Adrenal gland (tissue), 5 donors: Measurements from ENCODE around the gene AMACR.

Source experiments
- POLR2A ChIP-seq, 2 donors: fragments of 450-650 bp; IDR thresholded peaks; one replicate each; pipeline ENCODE4 v1.6.1; 2017; ENCODE audit warnings: antibody characterized with exemption in 2 of 2, mild to moderate bottlenecking in 2 of 2, moderate library complexity in 1 of 2
- TF ChIP-seq, protein P1 (sequence below), 6 experiments: fragments of 450-650 bp in 4 of 6; fragments of 200-600 bp in 2 of 6; sonication (generic) in 1 of 6; IDR thresholded peaks; 1 replicate in 5 of 6; 2 replicates in 1 of 6; pipeline versions ENCODE4 v1.5.1 to v1.8.0; 2016 to 2021; ENCODE audit warnings: antibody characterized with exemption in 6 of 6, mild to moderate bottlenecking in 2 of 6, moderate library complexity in 1 of 6
- donor health status: DM: no; HTN: no; CAD: no.

DNA sequence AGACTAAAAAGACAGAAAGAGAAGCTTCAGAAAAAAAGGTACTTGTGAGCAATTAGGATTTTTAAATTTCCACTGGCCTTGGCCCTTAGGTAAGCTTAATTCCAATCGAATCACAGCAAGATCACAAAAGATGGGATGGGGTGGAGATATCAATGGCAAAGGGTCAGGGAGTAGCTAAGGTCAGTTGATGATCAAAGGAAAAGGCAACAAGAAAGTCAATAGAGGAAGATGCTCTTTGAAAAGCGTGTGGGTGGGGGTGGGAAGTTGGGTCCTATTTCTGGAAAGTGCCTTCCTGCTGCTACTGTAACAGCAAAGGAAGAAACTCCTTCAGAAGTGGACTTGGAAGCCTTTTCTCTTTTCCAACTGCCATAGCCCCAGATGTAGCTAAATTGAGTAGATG lies 27.9 kb upstream of the AMACR start:
- TF ChIP-seq, protein P1, sequence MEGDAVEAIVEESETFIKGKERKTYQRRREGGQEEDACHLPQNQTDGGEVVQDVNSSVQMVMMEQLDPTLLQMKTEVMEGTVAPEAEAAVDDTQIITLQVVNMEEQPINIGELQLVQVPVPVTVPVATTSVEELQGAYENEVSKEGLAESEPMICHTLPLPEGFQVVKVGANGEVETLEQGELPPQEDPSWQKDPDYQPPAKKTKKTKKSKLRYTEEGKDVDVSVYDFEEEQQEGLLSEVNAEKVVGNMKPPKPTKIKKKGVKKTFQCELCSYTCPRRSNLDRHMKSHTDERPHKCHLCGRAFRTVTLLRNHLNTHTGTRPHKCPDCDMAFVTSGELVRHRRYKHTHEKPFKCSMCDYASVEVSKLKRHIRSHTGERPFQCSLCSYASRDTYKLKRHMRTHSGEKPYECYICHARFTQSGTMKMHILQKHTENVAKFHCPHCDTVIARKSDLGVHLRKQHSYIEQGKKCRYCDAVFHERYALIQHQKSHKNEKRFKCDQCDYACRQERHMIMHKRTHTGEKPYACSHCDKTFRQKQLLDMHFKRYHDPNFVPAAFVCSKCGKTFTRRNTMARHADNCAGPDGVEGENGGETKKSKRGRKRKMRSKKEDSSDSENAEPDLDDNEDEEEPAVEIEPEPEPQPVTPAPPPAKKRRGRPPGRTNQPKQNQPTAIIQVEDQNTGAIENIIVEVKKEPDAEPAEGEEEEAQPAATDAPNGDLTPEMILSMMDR (IDR thresholded peaks at IDR 0.05): no peak
- no peak for TF ChIP-seq POLR2A (IDR thresholded peaks at IDR 0.05)
